Neural progenitor cell (in vitro differentiated cells): ENCODE measurements around the gene SAMD3. TPM values are rescaled to one million over a fixed set of nuclear protein-coding genes. Genes with fewer than 3 reads are reported as not detected.
A peak's percentile ranks its signal among the peaks of the same experiment; 100 is the strongest.

Source experiments
- DNase-seq: peaks from one replicate; pipeline ENCODE4 v3.0.0-alpha.2; 2016; ENCODE audit warnings: low spot score
- H2AFZ ChIP-seq: fragments of 200-600 bp; sonication (generic); replicated peaks from 2 replicates; pipeline ENCODE4 v1.6.1; 2016; ENCODE audit warnings: antibody characterized with exemption
- H3F3A ChIP-seq: fragments of 200-600 bp; sonication (generic); 2 replicates; pipeline ENCODE4 v1.6.1; 2016; ENCODE audit warnings: antibody characterized with exemption, low read depth
- H3K27ac ChIP-seq: fragments of 200-600 bp; sonication (generic); 2 replicates; pipeline ENCODE4 v1.5.1; 2016; ENCODE audit warnings: mild to moderate bottlenecking
- H3K27me3 ChIP-seq: fragments of 200-600 bp; sonication (generic); 2 replicates; pipeline ENCODE4 v1.6.1; 2016; ENCODE audit warnings: mild to moderate bottlenecking, moderate library complexity
- H3K36me3 ChIP-seq: fragments of 200-600 bp; sonication (generic); 2 replicates; pipeline ENCODE4 v1.5.1; 2016
- H3K4me1 ChIP-seq: fragments of 200-600 bp; sonication (generic); 2 replicates; pipeline ENCODE4 v1.6.1; 2016; ENCODE audit warnings: mixed run types
- H3K4me2 ChIP-seq: fragments of 200-600 bp; sonication (generic); 2 replicates; pipeline ENCODE4 v1.6.1; 2016
- H3K4me3 ChIP-seq: fragments of 200-600 bp; sonication (generic); 2 replicates; pipeline ENCODE4 v1.5.1; 2016
- H3K79me2 ChIP-seq: fragments of 200-600 bp; sonication (generic); 2 replicates; pipeline ENCODE4 v1.6.1; 2016; ENCODE audit warnings: low read depth
- H3K9ac ChIP-seq: fragments of 200-600 bp; sonication (generic); 2 replicates; pipeline ENCODE4 v1.6.1; 2016
- H3K9me3 ChIP-seq: fragments of 200-600 bp; sonication (generic); 2 replicates; pipeline ENCODE4 v1.5.1; 2016; ENCODE audit warnings: low read depth
- H4K20me1 ChIP-seq: fragments of 200-600 bp; sonication (generic); 2 replicates; pipeline ENCODE4 v1.6.1; 2016; ENCODE audit warnings: low read depth
- H3K27ac Mint-ChIP-seq: 3 replicates; pipeline ENCODE4 v1.8.0; 2021; ENCODE audit warnings: mixed read lengths
- H3K27me3 Mint-ChIP-seq: 2 replicates; pipeline ENCODE4 v1.8.0; 2022; ENCODE audit warnings: low read depth, mild to moderate bottlenecking, inconsistent platforms, moderate library complexity, mixed read lengths; ENCODE audit not compliant: insufficient read depth
- H3K36me3 Mint-ChIP-seq: 3 replicates; pipeline ENCODE4 v1.8.0; 2021; ENCODE audit warnings: mixed read lengths
- H3K4me1 Mint-ChIP-seq: 3 replicates; pipeline ENCODE4 v1.8.0; 2021; ENCODE audit warnings: mixed read lengths
- H3K4me3 Mint-ChIP-seq: 3 replicates; pipeline ENCODE4 v1.8.0; 2021; ENCODE audit warnings: mild to moderate bottlenecking, moderate library complexity, mixed read lengths
- H3K9me3 Mint-ChIP-seq: 3 replicates; pipeline ENCODE4 v1.8.0; 2020; ENCODE audit warnings: mixed read lengths
- CTCF ChIP-seq: fragments of 200-600 bp; sonication (generic); IDR thresholded peaks from 2 replicates; pipeline ENCODE4 v1.5.1; 2017; ENCODE audit warnings: antibody characterized with exemption, mild to moderate bottlenecking
- EZH2 ChIP-seq: fragments of 200-600 bp; sonication (generic); IDR thresholded peaks from 2 replicates; pipeline ENCODE4 v1.6.1; 2017; ENCODE audit warnings: antibody characterized with exemption, mild to moderate bottlenecking, moderate library complexity
- EZH2phosphoT487 ChIP-seq: fragments of 200-600 bp; sonication (generic); IDR thresholded peaks from 2 replicates; pipeline ENCODE4 v1.6.1; 2017; ENCODE audit warnings: antibody characterized with exemption
- total RNA-seq: library from RNA; depleted of rRNA; stranded (reverse); fragments of >200 nt; gene quantifications from 2 replicates; pipeline ENCODE4 v1.2.3, GENCODE V29; 2015; ENCODE audit warnings: low replicate concordance

SAMD3 gene
- total RNA-seq, 1 donor from 2014 or later, result 2.0 TPM

- TF ChIP-seq CTCF, result no peak
- no peak for TF ChIP-seq EZH2
- TF ChIP-seq EZH2phosphoT487, result no peak
- Histone ChIP-seq H3F3A (no peaks in the 10 kb centered on the region), H3K79me2 (no peaks in the 10 kb centered on the region), H3K9me3 (no peaks in the 10 kb centered on the region), H4K20me1 (no peaks in the 10 kb centered on the region), H3K9ac (no peak overlapping the region), H3K4me2 (no peak overlapping the region), H3K4me1 (no peaks in the 10 kb centered on the region), H3K27ac (no peak overlapping the region), H2AFZ (no peak overlapping the region), H3K4me3 (no peak overlapping the region), H3K36me3 (no peaks in the 10 kb centered on the region), H3K27me3 (no peaks in the 10 kb centered on the region)
- H3K9me3 Mint-ChIP-seq, result peaks cover 12% of the 10 kb centered on the region
- peaks cover 2% of the 10 kb centered on the region for H3K36me3 Mint-ChIP-seq
- H3K27ac Mint-ChIP-seq, result no peak overlapping the region
- DNase-seq, result no peak
- H3K27me3 Mint-ChIP-seq, result no peaks in the 10 kb centered on the region
- H3K4me3 Mint-ChIP-seq, result no peak overlapping the region
- no peaks in the 10 kb centered on the region for H3K4me1 Mint-ChIP-seq
These were observed 36.4 kb upstream of the SAMD3 start for GRCh38 chr6:130259140-130259539.

GRCh38 chr6:130252527-130253237 lies 29.9 kb upstream of the SAMD3 start:
- Mint-ChIP-seq H3K27me3 (no peaks in the 10 kb centered on the region), H3K27ac (no peak overlapping the region), H3K9me3 (peaks cover 3% of the 10 kb centered on the region), H3K4me1 (peaks cover 10% of the 10 kb centered on the region), H3K36me3 (no peaks in the 10 kb centered on the region), H3K4me3 (no peak overlapping the region)
- Histone ChIP-seq H3K4me3 (peak overlapping the region; percentile 20), H4K20me1 (no peaks in the 10 kb centered on the region), H3K9me3 (no peaks in the 10 kb centered on the region), H3K36me3 (no peaks in the 10 kb centered on the region), H3K9ac (no peak overlapping the region), H3K4me2 (peak overlapping the region; percentile 65), H3K27ac (peak overlapping the region; percentile 89), H3K27me3 (no peaks in the 10 kb centered on the region), H3K79me2 (no peaks in the 10 kb centered on the region), H3K4me1 (peaks cover 15% of the 10 kb centered on the region), H3F3A (peaks cover 11% of the 10 kb centered on the region), H2AFZ (peak overlapping the region; percentile 65)
- DNase-seq, result peak; percentile 70
- no peak for TF ChIP-seq EZH2
- TF ChIP-seq EZH2phosphoT487, result no peak
- no peak for TF ChIP-seq CTCF

- Histone ChIP-seq H3F3A (no peaks in the 10 kb centered on the region), H3K4me1 (no peaks in the 10 kb centered on the region), H3K4me3 (no peak overlapping the region), H3K4me2 (no peak overlapping the region), H3K79me2 (no peaks in the 10 kb centered on the region), H3K27me3 (no peaks in the 10 kb centered on the region), H3K36me3 (no peaks in the 10 kb centered on the region), H3K9ac (no peak overlapping the region), H3K27ac (no peak overlapping the region), H4K20me1 (no peaks in the 10 kb centered on the region), H3K9me3 (no peaks in the 10 kb centered on the region), H2AFZ (no peak overlapping the region)
- Mint-ChIP-seq H3K4me1 (peaks cover 13% of the 10 kb centered on the region), H3K36me3 (no peaks in the 10 kb centered on the region), H3K4me3 (no peak overlapping the region), H3K27ac (no peak overlapping the region), H3K9me3 (no peaks in the 10 kb centered on the region), H3K27me3 (no peaks in the 10 kb centered on the region)
- DNase-seq, result no peak
- TF ChIP-seq CTCF, result no peak
- no peak for TF ChIP-seq EZH2
- TF ChIP-seq EZH2phosphoT487, result no peak
These were observed 22.5 kb upstream of the SAMD3 start for GRCh38 chr6:130245267-130245666.
